NOMO-1 treated with dmso at 0.1 percent for 144 hours (cell line): Measurements from ENCODE around the gene MGMT.

Experiments
- DNase-seq: peaks from one replicate; lab custom pipeline; 2025; ENCODE audit not compliant: unreplicated experiment; lab: John Stamatoyannopoulos, UW

MGMT gene

GRCh38 chr10:129679207-129679606 lies 212.2 kb downstream of the MGMT start:
- DNase-seq = no peak

GRCh38 chr10:129680661-129681344 lies 213.8 kb downstream of the MGMT start:
- DNase-seq = no peak

GRCh38 chr10:129681856-129682255 lies 214.8 kb downstream of the MGMT start:
- no peak for DNase-seq

GRCh38 chr10:129683519-129683918 lies 216.5 kb downstream of the MGMT start:
- no peak for DNase-seq

GRCh38 chr10:129683920-129684319 lies 216.9 kb downstream of the MGMT start:
- no peak for DNase-seq

- no peak for DNase-seq
Observed at GRCh38 chr10:129685271-129685670, 218.2 kb downstream of the MGMT start.

DNA sequence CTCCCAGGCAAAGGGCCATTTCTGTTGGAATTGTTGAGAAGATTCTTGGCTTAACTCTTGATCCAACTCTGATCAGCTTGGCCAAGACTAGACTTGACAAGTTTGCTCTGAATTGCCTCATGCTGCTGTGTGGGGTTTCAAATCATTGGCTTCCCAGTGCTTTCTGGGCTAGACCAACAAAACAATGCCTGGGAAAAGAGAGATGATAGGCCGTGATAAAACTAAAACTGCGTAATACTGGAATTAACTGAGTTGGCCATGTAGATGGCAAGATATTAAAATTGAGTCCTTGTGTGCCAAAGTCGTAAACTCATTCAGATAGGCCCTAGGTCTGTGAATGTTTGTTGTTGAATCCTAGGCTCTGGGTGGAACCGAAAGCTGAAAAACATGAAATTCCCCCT lies 222.6 kb downstream of the MGMT start:
- DNase-seq = no peak

DNA sequence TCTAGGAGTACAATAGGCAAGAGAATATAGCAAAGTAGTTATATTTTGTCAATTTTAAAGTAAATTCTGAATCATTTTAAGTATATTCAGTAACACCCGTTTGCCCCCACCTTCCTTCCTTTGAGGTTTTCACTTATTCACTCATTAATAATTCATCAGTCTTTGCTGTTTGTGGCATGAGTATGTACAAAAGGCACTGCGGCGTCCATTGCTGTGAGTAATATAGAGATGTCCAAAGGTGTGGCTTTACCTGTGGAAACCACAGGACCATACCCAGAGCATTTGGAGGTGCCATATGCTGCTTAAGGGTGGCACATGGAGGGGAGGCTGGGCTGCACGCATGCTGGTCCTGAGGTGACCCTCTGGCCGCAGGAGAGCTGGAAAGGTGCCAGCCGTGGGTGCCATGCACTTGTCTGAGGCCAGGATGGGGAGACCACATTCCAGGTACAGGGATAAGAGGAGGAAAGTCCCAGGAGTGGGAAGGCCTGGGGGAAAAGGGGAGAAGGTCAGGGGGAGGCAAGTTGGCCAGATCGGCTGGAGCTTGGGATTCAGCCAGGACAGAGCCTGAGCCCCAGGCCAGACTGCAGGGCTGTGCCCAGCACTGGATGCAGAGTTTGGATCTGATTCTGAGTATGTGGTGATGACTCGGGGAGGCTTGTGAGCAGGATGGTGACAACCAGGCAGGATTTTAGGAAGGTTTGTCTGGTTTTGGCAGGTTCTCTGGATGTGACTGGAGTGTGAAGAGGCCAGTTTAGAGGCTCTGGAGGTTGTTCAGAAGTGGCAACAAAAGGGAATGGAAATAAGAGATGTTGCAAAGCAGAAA lies 223.4 kb downstream of the MGMT start:
- DNase-seq = no peak

GRCh38 chr10:129692695-129693094 lies 225.7 kb downstream of the MGMT start:
- no peak for DNase-seq

DNA sequence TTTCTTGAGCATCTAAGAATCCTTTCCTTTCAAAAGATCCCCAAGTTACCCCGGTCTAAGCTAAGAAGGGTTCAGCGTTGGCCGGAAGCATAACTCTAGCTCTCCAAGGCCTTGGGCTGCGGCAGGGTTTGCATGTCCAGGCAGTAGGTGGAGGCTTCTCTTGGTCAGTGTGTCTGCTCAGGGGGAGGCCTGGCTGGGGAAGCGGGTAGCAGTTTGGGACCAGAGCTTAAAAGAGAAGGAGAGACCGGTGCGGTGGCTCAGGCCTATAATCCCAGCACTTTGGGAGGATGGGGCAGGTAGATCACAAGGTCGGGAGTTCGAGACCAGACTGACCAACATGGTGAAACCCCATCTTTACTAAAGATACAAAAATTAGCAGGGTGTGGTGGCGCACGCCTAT lies 226.3 kb downstream of the MGMT start:
- no peak for DNase-seq

DNA sequence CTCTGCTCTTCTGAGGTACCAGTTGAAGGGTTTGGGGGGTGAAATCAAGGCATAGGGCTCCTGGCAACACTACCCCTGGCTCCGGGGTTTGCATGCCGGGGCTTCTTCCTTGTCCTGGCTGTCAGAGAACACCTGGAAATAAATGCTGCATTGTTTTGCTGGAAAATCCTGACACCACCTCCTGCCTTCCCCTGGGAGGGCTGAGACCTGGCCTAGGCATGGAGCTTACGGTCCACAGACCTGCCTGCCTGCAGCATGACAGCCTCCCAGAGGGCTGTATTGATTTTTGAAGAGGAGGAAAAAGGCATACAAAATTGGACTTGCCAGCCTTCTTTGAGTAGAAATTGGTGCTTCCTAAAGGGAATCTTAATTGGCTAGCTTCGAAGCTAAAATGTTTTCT lies 227.1 kb downstream of the MGMT start:
- no peak for DNase-seq

- no peak for DNase-seq
Observed at GRCh38 chr10:129694691-129695243, 227.7 kb downstream of the MGMT start.

DNA sequence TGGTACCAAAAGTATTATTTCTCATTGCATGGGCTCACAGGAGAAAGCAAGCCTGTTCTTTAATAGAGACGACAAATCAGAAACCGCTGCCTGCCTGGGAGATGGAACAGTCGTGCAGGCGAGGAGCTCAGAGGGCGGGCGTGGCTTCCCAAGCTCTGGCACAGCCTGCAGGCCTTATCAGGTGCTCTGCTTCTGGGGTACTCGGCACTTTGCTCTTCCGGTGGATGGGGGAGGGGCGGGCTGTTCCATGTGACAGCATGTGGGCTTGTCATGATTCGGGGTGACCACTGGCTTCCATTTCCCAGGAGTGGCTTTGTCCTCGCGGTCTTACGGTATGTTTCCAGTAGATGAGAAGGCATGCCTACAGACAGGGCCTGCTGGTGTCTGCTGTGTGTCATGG lies 228.6 kb downstream of the MGMT start:
- DNase-seq = no peak

DNA sequence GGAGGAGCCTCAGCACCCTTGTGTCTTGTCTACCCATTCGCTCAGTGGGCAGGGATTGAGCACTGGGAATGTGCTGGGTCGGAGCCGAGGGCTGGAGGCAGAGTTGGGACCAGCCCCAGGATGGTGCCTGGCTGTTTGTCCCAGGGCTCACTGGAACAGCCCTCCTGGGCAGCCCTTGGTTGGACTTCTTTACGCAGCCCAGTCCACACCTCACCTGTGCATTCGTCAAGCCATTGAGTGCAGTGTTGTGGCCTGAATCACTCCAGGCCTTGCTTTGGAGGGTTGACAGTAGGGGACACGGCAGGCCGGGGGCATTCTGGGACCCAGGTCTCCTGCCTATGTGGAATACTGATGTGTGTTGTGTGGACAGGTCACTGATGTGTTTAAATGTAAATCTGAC lies 229.6 kb downstream of the MGMT start:
- no peak for DNase-seq

GRCh38 chr10:129697463-129698247 lies 230.6 kb downstream of the MGMT start:
- no peak for DNase-seq

GRCh38 chr10:129699722-129700340 lies 232.8 kb downstream of the MGMT start:
- DNase-seq = no peak

GRCh38 chr10:129702605-129703004 lies 235.6 kb downstream of the MGMT start:
- no peak for DNase-seq

DNA sequence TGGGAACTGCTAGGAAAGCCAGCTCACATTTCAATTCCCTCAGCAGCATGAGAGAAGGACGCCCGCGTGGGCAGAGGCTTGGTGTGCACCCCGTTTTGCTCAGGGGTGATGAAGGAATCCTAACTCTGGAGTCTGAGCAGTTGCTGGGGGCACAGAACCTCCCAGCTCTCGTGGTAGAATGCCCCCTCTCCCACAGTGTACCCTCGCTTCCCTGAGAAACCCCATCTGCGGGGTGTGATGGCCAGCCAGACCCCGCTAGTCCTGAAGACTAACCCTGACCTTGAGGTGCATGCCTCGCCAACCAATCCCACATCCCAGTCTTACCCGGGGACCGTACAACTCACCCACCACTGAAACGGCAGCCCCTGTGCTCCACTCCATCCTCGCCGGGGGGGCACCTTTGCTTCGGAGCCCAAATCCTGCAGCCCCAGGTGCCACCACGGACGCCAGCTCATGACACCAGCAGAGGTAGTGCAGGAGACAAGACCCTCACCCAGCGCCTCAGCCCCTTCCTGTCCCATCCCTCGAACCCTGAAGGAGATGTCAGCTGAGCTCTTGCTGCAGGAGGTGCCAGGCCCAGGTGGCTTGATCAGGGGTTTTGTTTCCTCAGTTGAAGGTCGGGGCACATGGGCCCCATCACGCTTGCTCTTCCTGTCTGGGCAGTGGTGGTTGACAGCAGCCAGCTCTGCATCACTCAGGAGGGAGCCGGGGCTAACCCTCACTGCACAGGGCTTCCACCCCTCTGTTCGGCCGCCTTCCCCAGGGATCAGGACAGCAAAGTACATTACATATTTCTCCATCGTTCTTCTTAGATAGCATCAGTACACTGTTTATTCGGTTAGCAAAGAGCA lies 236.5 kb downstream of the MGMT start:
- DNase-seq = no peak

DNA sequence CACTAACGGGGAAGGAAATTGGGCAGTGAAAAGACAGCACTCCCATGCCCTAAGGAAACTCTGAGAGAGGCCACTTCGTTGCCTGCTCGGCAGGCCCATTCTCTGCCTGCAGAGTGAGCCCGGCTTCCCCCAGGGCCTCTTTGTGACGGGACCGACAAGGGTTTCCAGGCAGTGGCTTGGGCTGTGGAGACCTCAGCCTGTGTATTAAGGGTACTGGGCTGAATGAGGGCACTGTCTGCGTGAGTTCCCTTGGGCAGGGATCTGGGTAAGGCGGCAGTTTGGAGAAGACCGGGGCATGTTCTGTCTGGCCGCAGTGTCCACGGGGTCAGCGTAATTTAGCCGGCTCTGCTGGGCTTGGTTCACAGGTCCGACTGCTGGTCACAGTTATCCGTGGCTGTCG lies 237.2 kb downstream of the MGMT start:
- no peak for DNase-seq
